Measurements from ENCODE around the gene SHH. TPM values are rescaled to one million over a fixed set of nuclear protein-coding genes. Genes with fewer than 3 reads are reported as not detected.

The SHH gene
- total RNA-seq, 1 experiment from 2014 or later, result 0.26 TPM

- no peak overlapping the region for H3K4me3 Mint-ChIP-seq
- CTCF ChIA-PET, result interaction anchor here (0.6 to 1.6 kb wide), 2 partner anchors 61 to 155 kb away, joined by 3 to 9 read pairs; no protein-coding TSS in a partner anchor
- DNase-seq (ENCODE audit: low spot score), result no peak
- no peak for ATAC-seq
- H3K27ac Mint-ChIP-seq, result 0 out of 2 replicates have a peak overlapping the region, but pooled peaks have one; percentile 4
- H3K4me1 Mint-ChIP-seq, result peaks cover 34% of the 10 kb centered on the region
- POLR2A ChIA-PET, result interaction anchor here (0.6 kb wide), 1 partner anchor 110 kb away, joined by 6 read pairs; no protein-coding TSS in a partner anchor
- peaks cover 18% of the 10 kb centered on the region for H3K9me3 Mint-ChIP-seq
- TF ChIP-seq ZNF317 (CRISPR knock-in tag; IDR thresholded peaks at IDR 0.05; ENCODE audit: borderline replicate concordance, low read depth) (no peak), SP1 (CRISPR knock-in tag; conservative IDR thresholded peaks at IDR 0.05) (no peak), HMGXB4 (CRISPR knock-in tag; IDR thresholded peaks at IDR 0.05) (no peak), ERG (CRISPR knock-in tag; IDR thresholded peaks at IDR 0.05) (no peak), KAT7 (CRISPR knock-in tag; IDR thresholded peaks at IDR 0.05; ENCODE audit: borderline replicate concordance) (no peak), TP53 (CRISPR knock-in tag; IDR thresholded peaks at IDR 0.05) (no peak)
- no peaks in the 10 kb centered on the region for H3K27me3 Mint-ChIP-seq (ENCODE audit: low read depth)
- H3K36me3 Mint-ChIP-seq, result peaks cover 25% of the 10 kb centered on the region
Observed at GRCh38 chr7:155753446-155753965, 58.8 kb downstream of the SHH start.

- no peak for DNase-seq (ENCODE audit: low spot score)
- TF ChIP-seq TCF7 (CRISPR knock-in tag; IDR thresholded peaks at IDR 0.05; ENCODE audit: low read depth) (no peak), ZNF512 (CRISPR knock-in tag; IDR thresholded peaks at IDR 0.05; ENCODE audit: borderline replicate concordance) (no peak), NR1H2 (CRISPR knock-in tag; IDR thresholded peaks at IDR 0.05) (no peak), ATF3 (CRISPR knock-in tag; conservative IDR thresholded peaks at IDR 0.05) (no peak), GABPB1 (CRISPR knock-in tag; IDR thresholded peaks at IDR 0.05) (no peak), ZNF232 (CRISPR knock-in tag; IDR thresholded peaks at IDR 0.05) (no peak), JAZF1 (CRISPR knock-in tag; IDR thresholded peaks at IDR 0.05) (no peak), ZBTB43 (CRISPR knock-in tag; IDR thresholded peaks at IDR 0.05) (no peak), E2F5 (CRISPR knock-in tag; IDR thresholded peaks at IDR 0.05) (no peak), ZNF219 (CRISPR knock-in tag; IDR thresholded peaks at IDR 0.05; ENCODE audit: borderline replicate concordance) (no peak), NR3C1 (CRISPR knock-in tag; conservative IDR thresholded peaks at IDR 0.05; ENCODE audit: low read depth) (no peak), STAT6 (CRISPR knock-in tag; conservative IDR thresholded peaks at IDR 0.05; ENCODE audit: low read depth) (no peak)
- CTCF ChIA-PET, result interaction anchor here (0.6 to 1.6 kb wide), 3 partner anchors 62 to 154 kb away, joined by 3 to 9 read pairs (median 3); no protein-coding TSS in a partner anchor
Observed at GRCh38 chr7:155752756-155753445, 59.4 kb downstream of the SHH start.

More at GRCh38 chr7:155752756-155753445, 59.4 kb downstream of the SHH start:
- no peak for ATAC-seq
- no peak overlapping the region for H3K4me3 Mint-ChIP-seq
- POLR2A ChIA-PET, result no interaction called here
- H3K4me1 Mint-ChIP-seq, result peaks cover 34% of the 10 kb centered on the region
- no peaks in the 10 kb centered on the region for H3K27me3 Mint-ChIP-seq (ENCODE audit: low read depth)
- H3K9me3 Mint-ChIP-seq, result peaks cover 18% of the 10 kb centered on the region
- peaks cover 25% of the 10 kb centered on the region for H3K36me3 Mint-ChIP-seq
- 0 out of 2 replicates have a peak overlapping the region, but pooled peaks have one; percentile 4 for H3K27ac Mint-ChIP-seq

Measured in WTC11 (cell line).